Body of pancreas (tissue), 4 donors: ENCODE data around the gene CORO1C.

Source experiments
- CTCF ChIP-seq, 7 experiments: fragments of 450-650 bp in 4 of 7; fragments of 200-600 bp in 3 of 7; sonication (generic) in 3 of 7; IDR thresholded peaks; one replicate each; pipeline ENCODE4 v1.5.1; 2016 to 2019; ENCODE audit warnings: antibody characterized with exemption in 7 of 7
- POLR2A ChIP-seq, 3 donors: fragments of 450-650 bp; IDR thresholded peaks; one replicate each; pipeline ENCODE4 v1.6.1; 2016; ENCODE audit warnings: antibody characterized with exemption in 3 of 3, mild to moderate bottlenecking in 2 of 3

- TF ChIP-seq CTCF (IDR thresholded peaks at IDR 0.05) (no peak), POLR2A (IDR thresholded peaks at IDR 0.05) (no peak)
Measured at GRCh38 chr12:108644811-108645120, 86.6 kb downstream of the CORO1C start.
